ENCODE results near the gene CHKA.

Gene CHKA

DNA sequence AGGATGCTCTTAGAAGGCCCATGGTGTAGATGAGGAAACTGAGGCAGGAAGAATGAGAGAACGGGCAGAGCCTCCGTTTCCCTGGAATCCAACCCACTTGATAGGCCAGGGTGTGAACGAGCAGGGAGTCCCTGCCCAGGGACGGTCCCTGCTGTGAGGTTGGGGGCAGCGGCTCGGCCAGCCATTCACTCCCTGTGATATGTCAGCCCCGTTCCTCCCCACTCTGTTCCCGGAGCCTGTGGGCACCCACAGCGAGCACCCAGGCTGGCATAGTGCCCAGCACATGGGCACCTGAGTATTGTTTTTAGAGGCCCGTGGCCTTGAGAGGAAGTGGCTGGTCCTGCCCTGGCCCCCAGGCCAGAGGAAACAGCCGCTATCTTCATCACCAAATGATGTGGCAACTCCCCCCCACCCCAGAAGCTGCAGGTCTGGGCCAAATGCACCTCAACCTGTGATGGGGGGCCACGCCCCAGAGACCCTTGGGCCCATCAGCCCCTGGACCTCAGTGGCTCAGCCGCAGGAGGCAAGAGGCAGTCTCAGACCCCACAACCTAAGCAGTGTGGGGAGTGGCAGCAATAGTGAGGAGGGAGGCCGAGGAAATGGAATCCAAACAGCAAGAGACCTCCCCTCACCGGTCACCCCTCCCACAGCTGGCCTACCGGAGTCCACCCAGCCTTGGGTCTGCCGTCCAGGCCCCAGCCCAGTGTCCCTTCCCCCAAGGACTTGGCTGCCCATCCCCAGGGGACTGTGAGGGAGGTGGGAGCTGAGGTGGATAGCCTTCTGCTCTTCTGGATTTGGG lies 108.9 kb downstream of the CHKA start:
- Histone ChIP-seq H3K27me3 (ENCODE audit: insufficient read depth, low read length, poor library complexity, severe bottlenecking) (no peaks in the 10 kb centered on the region), H3K79me2 (ENCODE audit: insufficient read depth, low read length) (no peaks in the 10 kb centered on the region), H2AFZ (ENCODE audit: low read length) (no peak overlapping the region), H3K4me2 (ENCODE audit: low read depth, low read length, poor library complexity, severe bottlenecking) (no peak overlapping the region), H3K9me2 (replicated peaks; ENCODE audit: low read depth, low read length) (no peaks in the 10 kb centered on the region), H3K4me3 (ENCODE audit: low read length, poor library complexity, severe bottlenecking) (no peak overlapping the region), H3K36me3 (ENCODE audit: insufficient read depth, low read length) (no peaks in the 10 kb centered on the region), H3K9ac (ENCODE audit: low read depth, low read length, poor library complexity, severe bottlenecking) (no peak overlapping the region), H3F3A (ENCODE audit: low read depth) (no peaks in the 10 kb centered on the region), H4K20me1 (ENCODE audit: insufficient read depth, low read length, poor library complexity, severe bottlenecking) (no peaks in the 10 kb centered on the region), H3K9me3 (ENCODE audit: insufficient read depth, low read depth, low read length) (no peaks in the 10 kb centered on the region), H3K4me1 (ENCODE audit: insufficient read depth, low read length, poor library complexity, severe bottlenecking) (peaks cover 29% of the 10 kb centered on the region)
- TF ChIP-seq, protein P1, sequence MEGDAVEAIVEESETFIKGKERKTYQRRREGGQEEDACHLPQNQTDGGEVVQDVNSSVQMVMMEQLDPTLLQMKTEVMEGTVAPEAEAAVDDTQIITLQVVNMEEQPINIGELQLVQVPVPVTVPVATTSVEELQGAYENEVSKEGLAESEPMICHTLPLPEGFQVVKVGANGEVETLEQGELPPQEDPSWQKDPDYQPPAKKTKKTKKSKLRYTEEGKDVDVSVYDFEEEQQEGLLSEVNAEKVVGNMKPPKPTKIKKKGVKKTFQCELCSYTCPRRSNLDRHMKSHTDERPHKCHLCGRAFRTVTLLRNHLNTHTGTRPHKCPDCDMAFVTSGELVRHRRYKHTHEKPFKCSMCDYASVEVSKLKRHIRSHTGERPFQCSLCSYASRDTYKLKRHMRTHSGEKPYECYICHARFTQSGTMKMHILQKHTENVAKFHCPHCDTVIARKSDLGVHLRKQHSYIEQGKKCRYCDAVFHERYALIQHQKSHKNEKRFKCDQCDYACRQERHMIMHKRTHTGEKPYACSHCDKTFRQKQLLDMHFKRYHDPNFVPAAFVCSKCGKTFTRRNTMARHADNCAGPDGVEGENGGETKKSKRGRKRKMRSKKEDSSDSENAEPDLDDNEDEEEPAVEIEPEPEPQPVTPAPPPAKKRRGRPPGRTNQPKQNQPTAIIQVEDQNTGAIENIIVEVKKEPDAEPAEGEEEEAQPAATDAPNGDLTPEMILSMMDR (conservative IDR thresholded peaks at IDR 0.05; ENCODE audit: low read length): no peak
- TF ChIP-seq EZH2phosphoT487 (IDR thresholded peaks at IDR 0.05; ENCODE audit: borderline replicate concordance): no peak

DNA sequence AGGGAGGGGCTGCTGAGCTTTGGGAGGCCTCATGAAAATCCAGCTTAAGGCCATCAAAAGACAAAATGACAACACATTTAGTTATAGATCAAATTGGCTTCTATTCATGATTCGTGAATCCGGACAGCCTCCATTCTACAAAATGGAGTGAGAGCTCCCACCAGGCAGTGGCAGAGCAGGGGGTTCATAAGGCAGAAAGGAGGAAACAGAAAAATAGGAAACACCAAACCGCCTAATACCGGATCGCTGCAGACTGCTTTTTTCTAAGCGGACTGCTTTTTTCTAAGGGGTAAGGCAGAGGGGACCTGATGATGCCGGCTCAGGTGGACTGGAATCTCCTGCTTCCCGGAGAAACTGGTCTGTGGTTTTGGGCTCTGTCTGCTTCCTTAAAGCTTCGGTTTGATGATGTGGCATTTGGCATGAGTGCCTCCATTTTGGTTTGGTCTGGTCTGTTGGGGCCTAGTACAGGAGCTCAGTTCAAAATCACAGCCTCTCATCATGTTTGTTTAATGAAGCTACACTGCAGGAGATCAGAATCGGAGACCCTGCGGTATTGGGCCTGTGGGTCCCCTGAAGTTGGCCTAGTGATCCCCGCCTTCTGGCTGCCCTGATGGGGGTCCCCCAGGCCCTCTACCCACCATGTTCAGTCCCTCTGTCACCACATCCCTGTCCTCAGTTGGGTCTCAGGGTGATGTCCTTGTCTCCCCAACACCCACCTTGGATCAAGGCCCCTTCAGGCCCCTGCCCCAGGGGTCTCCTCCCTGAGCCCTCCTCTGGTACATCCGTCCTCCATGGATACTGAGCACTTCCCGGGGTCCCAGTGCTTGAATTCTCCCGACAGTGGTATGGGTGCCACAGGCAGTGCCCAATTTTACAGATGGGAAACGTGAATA lies 109.9 kb downstream of the CHKA start:
- H2AFZ ChIP-seq (ENCODE audit: low read length): no peak overlapping the region
- no peaks in the 10 kb centered on the region for H3K36me3 ChIP-seq (ENCODE audit: insufficient read depth, low read length)
- H3F3A ChIP-seq (ENCODE audit: low read depth): no peaks in the 10 kb centered on the region
- no peak overlapping the region for H3K4me3 ChIP-seq (ENCODE audit: low read length, poor library complexity, severe bottlenecking)
- no peaks in the 10 kb centered on the region for H3K9me2 ChIP-seq (replicated peaks; ENCODE audit: low read depth, low read length)
- TF ChIP-seq, protein P1 (conservative IDR thresholded peaks at IDR 0.05; ENCODE audit: low read length): no peak
- TF ChIP-seq EZH2phosphoT487 (IDR thresholded peaks at IDR 0.05; ENCODE audit: borderline replicate concordance): no peak
- peaks cover 29% of the 10 kb centered on the region for H3K4me1 ChIP-seq (ENCODE audit: insufficient read depth, low read length, poor library complexity, severe bottlenecking)
- no peak overlapping the region for H3K4me2 ChIP-seq (ENCODE audit: low read depth, low read length, poor library complexity, severe bottlenecking)
- H4K20me1 ChIP-seq (ENCODE audit: insufficient read depth, low read length, poor library complexity, severe bottlenecking): no peaks in the 10 kb centered on the region
- no peaks in the 10 kb centered on the region for H3K9me3 ChIP-seq (ENCODE audit: insufficient read depth, low read depth, low read length)
- no peaks in the 10 kb centered on the region for H3K27me3 ChIP-seq (ENCODE audit: insufficient read depth, low read length, poor library complexity, severe bottlenecking)
- no peak overlapping the region for H3K9ac ChIP-seq (ENCODE audit: low read depth, low read length, poor library complexity, severe bottlenecking)
- no peaks in the 10 kb centered on the region for H3K79me2 ChIP-seq (ENCODE audit: insufficient read depth, low read length)

DNA sequence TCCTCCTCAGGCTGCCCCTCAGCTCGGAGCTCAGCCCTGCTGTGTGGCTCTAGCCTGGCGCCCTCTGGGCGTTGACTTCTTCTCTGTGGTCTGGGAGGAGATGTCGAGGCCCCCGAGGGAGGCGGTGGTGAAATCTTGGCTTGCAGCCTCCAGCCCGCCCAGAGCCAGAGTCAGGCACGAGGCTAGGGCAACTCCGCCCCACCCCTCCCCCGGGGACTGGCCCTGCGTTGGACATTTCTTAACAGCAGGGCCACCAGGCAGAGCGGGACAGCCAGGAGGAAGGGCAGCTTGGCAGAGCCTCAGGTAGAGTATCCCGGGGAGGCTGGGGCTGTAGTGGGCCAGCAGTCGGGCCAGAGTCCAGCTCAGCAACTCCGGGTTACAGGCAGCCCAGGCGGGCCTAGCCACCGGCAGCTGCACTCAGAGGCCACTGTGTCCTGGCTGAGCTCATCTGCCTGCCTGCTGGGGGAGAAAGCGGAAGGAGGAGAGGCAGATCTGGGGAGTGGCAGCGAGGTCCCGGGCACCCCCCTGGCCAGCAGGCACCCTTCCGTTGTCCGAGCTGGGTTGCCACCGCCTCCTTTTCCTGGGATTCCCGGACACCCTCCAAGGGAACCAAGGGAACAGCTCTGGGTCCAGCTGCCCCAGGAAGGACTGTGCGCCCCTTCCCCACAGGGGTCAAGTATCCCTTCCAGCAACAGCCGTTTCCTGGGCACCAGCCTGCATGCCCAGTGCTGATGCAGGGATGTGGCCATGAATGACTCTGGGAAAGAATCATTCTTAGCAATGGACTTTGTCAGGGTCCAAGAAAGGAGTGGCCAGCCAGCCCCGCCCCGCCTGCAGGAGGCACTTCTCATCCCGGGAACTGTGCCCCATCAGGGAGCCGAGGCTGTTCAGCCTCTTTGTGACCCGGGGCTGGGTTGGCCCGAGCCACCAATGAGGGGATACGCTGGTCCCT lies 110.8 kb downstream of the CHKA start, which contains the start of gene ALDH3B1:
TSS of gene ALDH3B1 (plus strand) at position 238 of the 952 bp plus-strand sequence. CDS start 4,971 bp downstream, outside the sequence.
- Histone ChIP-seq H3K9me2 (replicated peaks; ENCODE audit: low read depth, low read length) (no peaks in the 10 kb centered on the region), H3K27me3 (ENCODE audit: insufficient read depth, low read length, poor library complexity, severe bottlenecking) (no peaks in the 10 kb centered on the region), H3K4me3 (ENCODE audit: low read length, poor library complexity, severe bottlenecking) (no peak within 1 kb of the TSS), H3K4me2 (ENCODE audit: low read depth, low read length, poor library complexity, severe bottlenecking) (peak within 1 kb of the TSS; percentile 14), H3K9ac (ENCODE audit: low read depth, low read length, poor library complexity, severe bottlenecking) (no peak within 1 kb of the TSS), H3K4me1 (ENCODE audit: insufficient read depth, low read length, poor library complexity, severe bottlenecking) (peaks cover 29% of the 10 kb centered on the region), H3K79me2 (ENCODE audit: insufficient read depth, low read length) (no peaks in the 10 kb centered on the region), H3F3A (ENCODE audit: low read depth) (no peaks in the 10 kb centered on the region), H4K20me1 (ENCODE audit: insufficient read depth, low read length, poor library complexity, severe bottlenecking) (no peaks in the 10 kb centered on the region), H3K9me3 (ENCODE audit: insufficient read depth, low read depth, low read length) (no peaks in the 10 kb centered on the region), H3K36me3 (ENCODE audit: insufficient read depth, low read length) (no peaks in the 10 kb centered on the region), H2AFZ (ENCODE audit: low read length) (peak within 1 kb of the TSS; percentile 9; the same call in 1 of the 2 replicates)
- TF ChIP-seq, protein P1 (conservative IDR thresholded peaks at IDR 0.05; ENCODE audit: low read length): no peak
- TF ChIP-seq EZH2phosphoT487 (IDR thresholded peaks at IDR 0.05; ENCODE audit: borderline replicate concordance): no peak
